Retinal pigment epithelial cell (primary cell): ENCODE data around the gene RPTOR.

ENCODE experiments used
- DNase-seq: peaks from one replicate; pipeline ENCODE4 v3.0.0-alpha.2; 2010; ENCODE audit warnings: low read depth
- H3K4me3 ChIP-seq: 2 replicates; pipeline ENCODE4 v1.5.1; 2011; ENCODE audit warnings: mild to moderate bottlenecking, low read length, control low read depth, moderate library complexity
- TF ChIP-seq, protein P1 (sequence below): conservative IDR thresholded peaks from 2 replicates; pipeline ENCODE4 v1.5.1; 2011; ENCODE audit warnings: low read depth, low read length, control low read depth, inconsistent platforms

The RPTOR gene

DNA sequence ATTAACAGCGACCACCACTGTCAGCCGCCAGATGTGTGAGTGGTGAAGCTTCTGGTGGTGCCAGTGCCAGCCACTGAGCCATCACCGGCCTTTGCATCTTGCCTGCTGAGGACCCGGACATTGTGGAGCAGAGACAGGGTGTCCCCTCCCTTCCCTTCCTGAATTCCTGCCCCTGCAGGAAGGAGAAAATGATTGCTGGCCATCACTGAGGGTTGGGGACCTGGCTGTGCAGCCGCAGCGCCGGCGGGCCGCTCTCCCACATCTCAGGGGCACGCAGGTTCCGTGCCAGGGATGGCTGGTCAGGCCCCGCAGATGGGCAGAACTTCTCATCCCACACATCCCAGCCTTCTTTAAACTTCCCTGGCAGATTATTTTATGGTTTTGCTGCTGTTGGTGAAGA lies 56.5 kb downstream of the RPTOR start:
- no peak overlapping the region for H3K4me3 ChIP-seq
- TF ChIP-seq, protein P1, sequence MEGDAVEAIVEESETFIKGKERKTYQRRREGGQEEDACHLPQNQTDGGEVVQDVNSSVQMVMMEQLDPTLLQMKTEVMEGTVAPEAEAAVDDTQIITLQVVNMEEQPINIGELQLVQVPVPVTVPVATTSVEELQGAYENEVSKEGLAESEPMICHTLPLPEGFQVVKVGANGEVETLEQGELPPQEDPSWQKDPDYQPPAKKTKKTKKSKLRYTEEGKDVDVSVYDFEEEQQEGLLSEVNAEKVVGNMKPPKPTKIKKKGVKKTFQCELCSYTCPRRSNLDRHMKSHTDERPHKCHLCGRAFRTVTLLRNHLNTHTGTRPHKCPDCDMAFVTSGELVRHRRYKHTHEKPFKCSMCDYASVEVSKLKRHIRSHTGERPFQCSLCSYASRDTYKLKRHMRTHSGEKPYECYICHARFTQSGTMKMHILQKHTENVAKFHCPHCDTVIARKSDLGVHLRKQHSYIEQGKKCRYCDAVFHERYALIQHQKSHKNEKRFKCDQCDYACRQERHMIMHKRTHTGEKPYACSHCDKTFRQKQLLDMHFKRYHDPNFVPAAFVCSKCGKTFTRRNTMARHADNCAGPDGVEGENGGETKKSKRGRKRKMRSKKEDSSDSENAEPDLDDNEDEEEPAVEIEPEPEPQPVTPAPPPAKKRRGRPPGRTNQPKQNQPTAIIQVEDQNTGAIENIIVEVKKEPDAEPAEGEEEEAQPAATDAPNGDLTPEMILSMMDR, result no peak
- DNase-seq, result no peak

DNA sequence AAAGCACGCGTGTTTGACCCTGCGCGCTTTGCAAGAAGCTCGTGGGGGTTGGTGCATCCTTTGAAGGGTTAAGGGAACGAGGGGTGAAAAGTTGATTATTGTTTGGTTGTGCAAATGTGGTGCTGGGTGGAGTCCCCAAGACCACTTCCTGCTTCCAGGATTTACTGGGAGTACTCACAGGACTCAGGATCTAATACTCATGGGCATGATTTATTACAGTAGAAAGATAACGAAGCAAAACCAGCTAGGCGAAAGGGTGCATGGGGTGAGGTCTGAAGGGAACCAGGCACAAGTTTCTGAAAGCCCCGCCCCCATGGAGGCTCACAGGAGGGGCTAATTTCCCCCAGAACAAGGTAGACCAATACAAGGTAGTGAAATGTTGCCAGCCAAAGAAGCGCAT lies 58.8 kb downstream of the RPTOR start:
- TF ChIP-seq, protein P1, result no peak
- H3K4me3 ChIP-seq, result no peak overlapping the region
- no peak for DNase-seq

DNA sequence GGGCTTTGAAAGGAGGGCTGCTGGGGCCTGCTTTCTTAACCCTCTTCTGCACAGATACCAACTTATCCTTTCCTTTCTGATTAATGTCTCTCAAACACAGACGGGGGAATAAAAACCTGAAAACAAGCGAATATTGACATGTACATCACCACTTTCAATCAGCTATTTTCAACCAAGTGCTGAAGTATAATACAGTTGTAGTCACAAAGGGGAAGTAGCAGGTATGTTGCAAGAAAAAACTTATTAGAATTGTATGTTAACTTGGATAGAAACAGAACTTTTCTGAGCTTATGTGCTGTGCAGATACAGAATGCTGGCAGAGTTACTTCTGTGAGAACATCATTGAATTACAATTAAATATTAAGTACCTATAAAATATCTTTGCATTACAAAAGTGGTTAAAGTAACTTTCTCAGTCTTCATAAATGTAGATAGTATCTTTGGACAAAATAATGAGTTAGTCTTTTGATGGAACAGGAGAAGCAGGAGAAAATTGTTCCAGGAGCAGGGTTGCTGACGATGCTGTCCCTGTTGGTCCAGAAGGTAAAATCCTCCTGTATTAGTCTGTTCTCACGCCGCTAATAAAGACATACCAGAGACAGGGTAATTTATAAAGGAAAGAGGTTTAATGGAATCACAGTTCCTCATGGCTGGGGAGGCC lies 59.5 kb downstream of the RPTOR start:
- no peak overlapping the region for H3K4me3 ChIP-seq
- no peak for DNase-seq
- TF ChIP-seq, protein P1, result no peak

DNA sequence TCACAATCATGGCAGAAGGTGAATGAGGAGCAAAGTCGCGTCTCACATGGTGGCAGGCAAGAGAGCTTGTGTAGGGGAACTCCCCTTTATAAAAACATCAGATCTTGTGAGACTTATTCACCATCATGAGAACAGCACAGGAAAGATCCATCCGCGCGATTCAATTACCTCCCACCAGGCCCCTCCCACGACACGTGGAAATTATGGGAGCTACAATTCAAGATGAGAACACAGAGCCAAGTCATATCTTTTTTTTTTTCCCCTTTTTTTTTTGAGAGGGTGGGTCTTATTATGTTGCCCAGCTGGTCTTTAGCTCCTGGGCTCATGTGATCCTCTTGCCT lies 60.0 kb downstream of the RPTOR start:
- no peak for DNase-seq
- no peak overlapping the region for H3K4me3 ChIP-seq
- TF ChIP-seq, protein P1, result no peak

DNA sequence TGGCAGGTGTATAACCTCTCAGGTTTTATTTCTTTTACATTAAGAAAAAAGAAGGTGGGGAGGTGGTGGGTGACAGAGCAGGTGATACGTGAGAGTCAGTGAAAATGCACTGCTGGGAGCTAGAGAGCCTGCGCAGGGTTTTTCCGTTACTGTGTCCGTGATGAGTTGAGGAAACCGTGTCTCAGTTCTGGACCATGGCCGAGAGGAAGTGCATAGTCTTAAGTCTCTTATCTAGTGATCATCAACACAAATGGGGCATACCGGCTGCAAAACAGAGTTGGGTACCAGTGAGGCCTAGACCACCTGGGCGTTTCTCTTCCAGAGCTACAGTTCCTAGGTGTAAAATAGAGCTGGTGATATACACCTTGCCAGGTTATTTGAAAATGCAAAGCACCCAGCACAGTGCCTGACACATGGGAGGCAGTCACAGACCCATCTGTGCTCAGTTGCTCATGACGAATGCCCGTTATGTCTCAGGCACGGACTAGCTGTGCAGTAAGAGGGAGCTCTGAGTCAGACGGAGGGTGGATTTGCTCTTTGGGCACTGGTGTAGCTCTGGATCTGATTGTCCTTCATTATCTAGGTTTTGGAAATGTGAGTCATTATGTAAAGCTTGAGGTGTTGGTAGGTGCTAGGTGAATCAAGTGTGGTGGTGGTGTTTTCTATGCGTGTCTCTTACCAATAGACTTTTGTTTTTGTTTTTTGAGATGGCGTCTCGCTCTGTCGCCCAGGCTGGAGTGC lies 60.9 kb downstream of the RPTOR start:
- no peak overlapping the region for H3K4me3 ChIP-seq
- no peak for DNase-seq
- TF ChIP-seq, protein P1, result no peak

DNA sequence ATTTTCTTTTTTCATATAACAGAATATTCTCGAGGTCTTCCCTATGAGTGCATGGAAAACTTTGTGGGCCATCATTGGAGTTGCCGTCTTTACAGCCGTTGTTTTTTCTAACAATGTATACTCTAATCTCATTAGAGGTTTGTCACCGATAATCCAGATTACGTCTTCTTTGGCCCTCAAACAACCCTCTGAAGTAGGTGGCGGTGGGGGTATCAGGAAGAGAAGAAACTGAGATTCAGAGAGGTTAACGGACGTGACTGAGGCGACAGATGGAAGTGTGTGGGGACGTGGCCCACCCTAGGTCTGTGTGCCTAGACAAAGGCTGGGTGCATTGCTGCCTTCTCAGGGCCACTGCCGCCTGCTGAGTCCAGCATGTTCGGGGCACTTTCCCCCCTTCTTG lies 63.7 kb downstream of the RPTOR start:
- no peak overlapping the region for H3K4me3 ChIP-seq
- TF ChIP-seq, protein P1, result no peak
- no peak for DNase-seq

DNA sequence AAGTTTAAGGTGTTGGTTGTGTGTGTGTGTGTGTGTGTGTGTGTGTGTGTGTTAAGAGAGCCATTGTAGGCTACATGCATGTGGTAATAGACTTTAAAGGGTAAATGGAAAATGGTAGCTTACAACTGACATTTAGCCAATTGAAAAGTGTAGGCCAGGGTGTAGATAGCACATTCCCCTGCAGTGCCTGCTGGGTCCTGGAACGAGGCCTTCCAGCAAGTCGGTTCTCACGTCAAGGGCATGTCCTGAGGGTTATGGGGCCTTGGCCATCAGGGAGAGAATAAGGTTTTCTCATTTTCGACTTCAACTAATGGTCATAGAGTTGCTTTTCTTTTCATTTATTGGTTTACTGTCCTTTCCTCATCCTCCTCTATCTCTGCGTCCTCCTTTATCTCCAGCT lies 65.1 kb downstream of the RPTOR start:
- TF ChIP-seq, protein P1, result no peak
- H3K4me3 ChIP-seq, result no peak overlapping the region
- no peak for DNase-seq
